GM20000 (cell line): Measurements from ENCODE around the gene CUL7.
A peak's percentile ranks its signal among the peaks of the same experiment; 100 is the strongest.

ENCODE experiments used
- DNase-seq: peaks from one replicate; pipeline ENCODE4 v3.0.0; 2012; ENCODE audit warnings: low spot score
- TF ChIP-seq, protein P1 (sequence below): IDR thresholded peaks from 2 replicates; pipeline ENCODE4 v1.5.1; 2012; ENCODE audit warnings: mild to moderate bottlenecking, control low read depth; ENCODE audit errors: extremely low read depth, missing control alignments

CUL7 gene

DNA sequence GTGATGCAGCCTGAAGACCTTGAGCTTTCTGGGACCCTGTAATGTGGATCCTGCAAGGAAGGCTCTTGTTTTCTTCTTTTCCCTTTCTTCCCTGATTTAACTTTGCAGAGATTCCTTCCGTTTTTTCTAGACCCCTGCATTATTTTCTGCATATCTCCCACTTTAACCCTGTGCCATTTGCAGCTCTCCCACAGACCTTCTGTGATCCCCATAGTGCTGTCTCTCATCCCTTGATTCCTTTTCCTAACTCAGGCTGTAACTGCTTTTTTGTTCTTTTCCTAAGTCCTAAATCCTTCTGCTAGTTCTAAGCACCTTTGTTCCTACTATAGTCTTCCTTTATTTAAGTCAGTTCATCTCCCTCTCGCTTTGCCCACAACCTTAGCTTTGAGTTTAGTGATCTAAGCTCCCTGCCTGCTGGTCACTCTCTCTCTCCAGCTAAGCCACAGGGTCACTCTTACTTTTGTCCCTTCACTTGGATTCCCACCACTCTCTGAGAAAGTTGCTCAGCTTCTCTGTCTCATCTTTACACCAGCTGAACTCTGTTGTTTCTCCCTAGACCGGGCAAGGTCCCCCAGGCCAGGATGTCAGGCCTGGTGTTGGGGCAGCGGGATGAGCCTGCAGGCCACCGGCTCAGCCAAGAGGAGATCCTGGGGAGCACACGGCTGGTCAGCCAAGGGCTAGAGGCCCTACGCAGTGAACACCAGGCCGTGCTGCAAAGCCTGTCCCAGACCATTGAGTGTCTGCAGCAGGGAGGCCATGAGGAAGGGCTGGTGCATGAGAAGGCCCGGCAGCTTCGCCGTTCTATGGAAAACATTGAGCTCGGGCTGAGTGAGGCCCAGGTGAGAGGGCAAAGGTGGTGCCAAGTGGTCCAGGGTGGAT, 7.3 kb upstream of the CUL7 start:
- no peak for DNase-seq

DNA sequence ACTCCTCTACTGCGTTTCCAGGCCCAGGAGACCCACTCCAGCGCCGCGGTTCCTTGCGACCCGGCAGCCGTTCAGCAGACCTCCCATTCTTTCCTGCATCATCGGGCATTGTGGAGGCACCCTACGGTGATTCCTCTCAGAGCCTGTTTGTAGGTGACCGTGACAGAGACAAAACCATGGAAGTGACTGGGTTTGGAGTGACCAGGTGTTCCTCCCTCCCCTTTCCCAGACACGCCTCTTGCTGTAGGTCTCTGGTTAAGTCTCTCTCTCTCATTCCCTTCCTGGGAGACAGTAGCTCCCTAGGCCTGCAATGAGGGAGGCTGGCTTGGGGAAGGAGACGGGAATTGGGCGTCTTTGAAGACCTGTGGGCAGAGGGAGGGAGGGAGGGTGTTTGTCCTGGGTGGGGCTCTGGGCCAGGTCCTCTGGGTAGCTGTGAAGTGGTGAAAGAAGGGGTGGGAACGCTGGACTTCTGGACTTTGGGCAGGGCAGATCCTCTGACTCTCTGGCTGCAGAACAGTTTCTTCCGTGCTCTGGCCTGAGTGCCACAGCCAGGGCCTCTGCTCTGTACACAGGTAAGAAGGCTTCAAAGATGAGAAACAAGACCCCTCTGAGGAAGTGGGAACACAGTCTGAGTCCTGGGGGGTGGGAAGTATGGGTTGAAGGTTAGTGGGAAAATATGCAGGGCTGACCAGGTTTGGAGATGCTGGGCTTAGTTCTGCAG, 6.5 kb upstream of the CUL7 start:
- DNase-seq = no peak
- TF ChIP-seq, protein P1, sequence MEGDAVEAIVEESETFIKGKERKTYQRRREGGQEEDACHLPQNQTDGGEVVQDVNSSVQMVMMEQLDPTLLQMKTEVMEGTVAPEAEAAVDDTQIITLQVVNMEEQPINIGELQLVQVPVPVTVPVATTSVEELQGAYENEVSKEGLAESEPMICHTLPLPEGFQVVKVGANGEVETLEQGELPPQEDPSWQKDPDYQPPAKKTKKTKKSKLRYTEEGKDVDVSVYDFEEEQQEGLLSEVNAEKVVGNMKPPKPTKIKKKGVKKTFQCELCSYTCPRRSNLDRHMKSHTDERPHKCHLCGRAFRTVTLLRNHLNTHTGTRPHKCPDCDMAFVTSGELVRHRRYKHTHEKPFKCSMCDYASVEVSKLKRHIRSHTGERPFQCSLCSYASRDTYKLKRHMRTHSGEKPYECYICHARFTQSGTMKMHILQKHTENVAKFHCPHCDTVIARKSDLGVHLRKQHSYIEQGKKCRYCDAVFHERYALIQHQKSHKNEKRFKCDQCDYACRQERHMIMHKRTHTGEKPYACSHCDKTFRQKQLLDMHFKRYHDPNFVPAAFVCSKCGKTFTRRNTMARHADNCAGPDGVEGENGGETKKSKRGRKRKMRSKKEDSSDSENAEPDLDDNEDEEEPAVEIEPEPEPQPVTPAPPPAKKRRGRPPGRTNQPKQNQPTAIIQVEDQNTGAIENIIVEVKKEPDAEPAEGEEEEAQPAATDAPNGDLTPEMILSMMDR = no peak

More for the DNA sequence above, 7.3 kb upstream of the CUL7 start:
- TF ChIP-seq, protein P1 = no peak

DNA sequence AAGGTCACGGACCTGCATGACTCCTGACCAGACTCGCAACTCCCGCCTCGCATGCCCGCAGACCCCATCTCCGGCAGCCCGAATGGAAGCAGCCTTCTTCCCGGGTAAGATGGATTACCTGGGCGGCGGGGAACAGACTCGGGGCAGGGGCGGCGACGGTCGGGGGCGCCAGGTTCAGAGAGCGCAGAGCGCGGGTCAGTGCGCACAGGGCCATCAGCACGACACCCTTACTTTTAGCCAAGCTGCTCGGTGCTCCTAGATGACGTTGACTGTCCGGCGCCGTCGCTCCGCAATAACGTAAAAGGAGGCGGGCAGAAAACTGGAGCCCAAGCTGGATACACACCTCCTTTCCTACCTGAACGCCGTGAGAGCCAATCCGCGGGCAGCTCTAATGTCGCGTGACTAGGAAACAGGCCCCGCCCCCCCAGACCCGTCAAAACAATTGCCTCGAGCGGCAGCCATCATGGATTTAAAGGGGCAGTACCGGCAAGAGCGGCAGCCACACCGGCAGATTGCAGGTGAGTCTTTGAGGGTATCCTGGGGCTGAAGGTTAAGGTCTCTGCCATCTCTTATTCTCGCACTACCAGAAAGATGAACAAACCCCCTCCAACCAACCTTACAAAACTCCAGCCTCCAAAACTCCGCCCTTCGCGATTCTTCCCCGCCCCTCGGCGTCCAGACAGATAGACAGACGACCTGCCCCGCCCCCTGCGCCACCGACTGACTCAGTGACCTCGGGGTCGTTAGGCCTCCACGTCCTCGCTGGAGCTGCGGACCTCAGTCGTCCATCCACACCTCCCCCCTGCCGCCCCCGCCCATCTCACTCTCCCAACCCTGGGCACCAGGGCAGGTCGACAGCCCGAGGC, 5.8 kb upstream of the CUL7 start, which contains the start of the genes KLC4 and MRPL2:
Gene KLC4 (plus strand): TSS at position 464 of the 866 bp plus-strand sequence. CDS start 1,705 bp downstream, outside the sequence.
Gene MRPL2 (minus strand): TSS at position 267 of the 866 bp plus-strand sequence. CDS start 53 bp downstream, at position 214.
- DNase-seq = peak; percentile 99
- TF ChIP-seq, protein P1 = no peak

DNA sequence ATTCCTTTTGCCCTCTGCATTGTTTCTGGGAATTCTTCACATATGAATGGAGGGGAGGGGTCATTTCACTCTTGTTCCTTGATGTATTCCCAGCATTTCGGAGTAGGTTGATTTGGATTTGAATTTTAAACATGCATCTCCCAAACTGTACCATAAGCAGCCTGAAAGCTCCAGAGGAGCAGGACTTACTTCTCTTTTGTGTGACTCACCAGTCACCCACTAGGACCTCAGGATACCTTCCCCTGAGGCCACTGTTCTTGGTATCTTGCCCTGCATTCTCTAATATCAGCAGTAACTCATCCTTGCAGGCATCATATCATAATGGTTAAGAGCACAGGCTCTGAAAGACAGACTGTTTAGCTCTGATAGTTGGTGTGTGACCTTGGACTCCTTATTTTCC, 4.9 kb upstream of the CUL7 start:
- no peak for DNase-seq
- TF ChIP-seq, protein P1 = no peak

DNA sequence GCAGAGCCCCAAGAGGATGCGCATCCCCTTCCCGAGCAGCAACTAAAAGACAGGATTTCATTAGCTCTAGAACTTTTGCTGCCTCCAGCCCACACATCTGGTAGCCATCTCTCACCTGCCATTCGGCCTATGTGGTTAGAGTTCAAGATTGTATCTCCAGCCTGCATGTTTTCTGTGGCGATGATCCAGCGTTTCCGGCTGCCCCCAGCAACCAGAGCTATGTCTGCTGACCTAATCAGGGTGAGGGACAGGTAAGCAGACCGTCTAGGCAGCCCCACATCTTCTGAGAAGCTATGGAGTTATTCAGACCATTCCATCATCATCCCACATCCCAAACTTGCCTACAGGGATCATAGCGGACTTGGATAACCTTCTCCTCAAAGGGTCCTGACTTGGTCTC, 2.3 kb upstream of the CUL7 start:
- TF ChIP-seq, protein P1 = no peak
- DNase-seq = no peak

DNA sequence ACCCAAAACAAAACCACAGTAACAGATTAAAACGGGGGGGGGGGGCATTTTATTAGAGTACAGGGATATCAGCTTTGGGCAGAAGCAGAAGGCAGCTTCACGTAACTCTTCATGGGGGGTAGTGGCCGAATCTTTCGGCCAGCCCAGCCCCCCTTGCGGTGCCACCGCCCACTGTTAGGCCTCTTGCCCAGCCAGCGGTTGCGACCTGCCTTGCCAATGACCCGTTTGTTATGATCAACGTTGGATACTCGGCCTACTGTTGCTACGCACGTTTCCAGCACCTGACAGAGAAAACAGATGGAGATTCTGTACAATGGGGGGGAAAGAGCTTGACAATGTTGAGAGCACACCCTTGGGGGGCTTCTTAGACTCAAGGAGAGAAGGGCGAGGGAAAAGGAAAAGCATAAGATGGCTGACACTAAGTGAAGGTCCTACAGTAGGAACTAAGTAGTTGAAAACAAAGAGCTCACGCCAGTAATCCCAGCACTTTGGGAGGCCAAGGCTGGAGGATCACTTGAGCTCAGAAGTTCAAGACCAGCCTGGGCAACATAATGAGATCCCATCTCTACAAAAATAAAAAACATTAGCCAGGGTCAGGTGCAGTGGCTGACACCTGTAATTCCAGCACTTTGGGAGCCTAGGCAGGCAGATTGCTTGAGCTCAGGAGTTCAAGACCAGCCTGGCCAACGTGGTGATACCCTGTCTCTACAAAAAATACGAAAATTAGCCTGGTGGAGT, 724 bp upstream of the CUL7 start:
- no peak for DNase-seq

More for the DNA sequence above, 724 bp upstream of the CUL7 start:
- TF ChIP-seq, protein P1 = no peak
